A549 (cell line): ENCODE measurements around the gene COL17A1. TPM values are rescaled to one million over a fixed set of nuclear protein-coding genes. Genes with fewer than 3 reads are reported as not detected.

Experiments
- ATAC-seq, 2 experiments: fragments of 200-7000 bp in 1 of 2; fragments of >200 bp in 1 of 2; cut with Nextera tagmentation in 1 of 2; cut with Tn5 transposase in 1 of 2; 3 replicates each; pipeline versions ENCODE4 v1.8.0 to v1.9.1; 2018 to 2020; ENCODE audit warnings: mild to moderate bottlenecking in 1 of 2, moderate library complexity in 1 of 2
- CTCF ChIA-PET: fragments of 300-600 bp; sonication (Branson Sonifier 250); formaldehyde crosslinking; extraction: SDS; loops from one replicate; lab custom pipeline; 2021; ENCODE audit warnings: antibody characterized with exemption, inconsistent platforms; lab: Yijun Ruan, JAX
- POLR2A ChIA-PET: fragments of 350-600 bp; formaldehyde crosslinking; extraction: SDS; loops from one replicate; lab custom pipeline; 2021; ENCODE audit warnings: antibody characterized with exemption, inconsistent platforms; lab: Yijun Ruan, JAX
- DNase-seq, 2 experiments: peaks; one replicate each; pipeline versions ENCODE4 v3.0.0 to v3.0.0-alpha.2; 2011 to 2016; ENCODE audit warnings: low read depth in 1 of 2, low spot score in 1 of 2
- FAIRE-seq: peaks from 2 replicates; lab custom pipeline; 2011; peaks lifted over from hg19 to GRCh38; lab: Jason Lieb, UNC
- H3K27ac ChIP-seq, 2 experiments: fragments of >200 bp; sonication (Bioruptor Twin); formaldehyde crosslinking; 3 replicates each; pipeline ENCODE4 v1.5.1; 2016 to 2017
- H3K4me1 ChIP-seq: fragments of >200 bp; sonication (Bioruptor Twin); formaldehyde crosslinking; 3 replicates; pipeline ENCODE4 v1.6.1; 2016
- H3K4me2 ChIP-seq: fragments of >200 bp; sonication (Bioruptor Twin); formaldehyde crosslinking; 3 replicates; pipeline ENCODE4 v1.6.1; 2016
- H3K4me3 ChIP-seq: fragments of >200 bp; sonication (Bioruptor Twin); formaldehyde crosslinking; 3 replicates; pipeline ENCODE4 v1.5.1; 2016
- H3K9me3 ChIP-seq: fragments of >200 bp; sonication (Bioruptor Twin); formaldehyde crosslinking; 3 replicates; pipeline ENCODE4 v1.6.1; 2016
- ATOH8 ChIP-seq: fragments of 250-450 bp; sonication (Bioruptor Pico); IDR thresholded peaks from 2 replicates; pipeline ENCODE4 v1.5.0; 2020; ENCODE audit warnings: low read depth, mild to moderate bottlenecking, moderate library complexity
- BCL3 ChIP-seq: fragments of >200 bp; sonication (Bioruptor Twin); formaldehyde crosslinking; IDR thresholded peaks from 3 replicates; pipeline ENCODE4 v1.6.1; 2016
- CBX8 ChIP-seq: fragments of 200-600 bp; sonication (generic); IDR thresholded peaks from 2 replicates; pipeline ENCODE4 v1.6.1; 2016
- CEBPB ChIP-seq, 2 experiments: fragments of >200 bp in 1 of 2; sonication (Bioruptor Twin) in 1 of 2; formaldehyde crosslinking in 1 of 2; IDR thresholded peaks; 2 replicates each; pipeline ENCODE4 v1.6.1; 2012 to 2016
- CTCF ChIP-seq: fragments of >200 bp; sonication (Bioruptor Twin); formaldehyde crosslinking; IDR thresholded peaks from 3 replicates; pipeline ENCODE4 v1.5.1; 2016
- GATA3 ChIP-seq: IDR thresholded peaks from 2 replicates; pipeline ENCODE4 v1.6.1; 2012; ENCODE audit warnings: borderline replicate concordance
- HMGXB4 ChIP-seq: fragments of 250-450 bp; sonication (Bioruptor Pico); IDR thresholded peaks from 2 replicates; pipeline ENCODE4 v1.5.0; 2021; ENCODE audit warnings: mild to moderate bottlenecking, moderate library complexity, borderline replicate concordance
- HOXA7 ChIP-seq: fragments of 250-450 bp; sonication (Bioruptor Pico); IDR thresholded peaks from 2 replicates; pipeline ENCODE4 v1.5.0; 2020; ENCODE audit warnings: mild to moderate bottlenecking, moderate library complexity
- HOXB13 ChIP-seq: fragments of 250-450 bp; sonication (Bioruptor Pico); IDR thresholded peaks from 2 replicates; pipeline ENCODE4 v1.5.0; 2020; ENCODE audit warnings: low read depth, mild to moderate bottlenecking, moderate library complexity
- MYC ChIP-seq: IDR thresholded peaks from 2 replicates; pipeline ENCODE4 v1.6.1; 2012; ENCODE audit warnings: mild to moderate bottlenecking, inconsistent platforms, low read length, improper control_type of control experiment, borderline replicate concordance
- POLR2AphosphoS2 ChIP-seq: conservative IDR thresholded peaks from 2 replicates; pipeline ENCODE4 v1.6.1; 2012; ENCODE audit warnings: low read length, improper control_type of control experiment, inconsistent platforms
- RARB ChIP-seq: fragments of 250-450 bp; sonication (Bioruptor Pico); IDR thresholded peaks from 2 replicates; pipeline ENCODE4 v1.8.0; 2021; ENCODE audit warnings: mild to moderate bottlenecking, moderate library complexity
- RCOR1 ChIP-seq: fragments of 150-350 bp; IDR thresholded peaks from 2 replicates; pipeline ENCODE4 v1.6.1; 2014; ENCODE audit warnings: antibody characterized with exemption, low read length, low read depth
- REST ChIP-seq: fragments of 200-600 bp; sonication (generic); IDR thresholded peaks from 2 replicates; pipeline ENCODE4 v1.6.1; 2016; ENCODE audit warnings: antibody characterized with exemption, mild to moderate bottlenecking, moderate library complexity
- RFX5 ChIP-seq: fragments of 450-650 bp; IDR thresholded peaks from 2 replicates; pipeline ENCODE4 v1.7.1; 2014; ENCODE audit warnings: antibody characterized with exemption, mild to moderate bottlenecking, moderate library complexity
- SMC3 ChIP-seq: fragments of >200 bp; sonication (Bioruptor Twin); formaldehyde crosslinking; IDR thresholded peaks from 3 replicates; pipeline ENCODE4 v1.6.1; 2018; ENCODE audit warnings: inconsistent platforms
- TFCP2L1 ChIP-seq: fragments of 250-450 bp; sonication (Bioruptor Pico); IDR thresholded peaks from 2 replicates; pipeline ENCODE4 v1.5.0; 2021; ENCODE audit warnings: mild to moderate bottlenecking
- WGBS: methylation state at CpG from one replicate; pipeline ENCODE4 v1.1.6; 2017; ENCODE audit errors: missing lambda C conversion rate; 5-methylcytosine and 5-hydroxymethylcytosine counted together
- polyA plus RNA-seq, 4 experiments: library from polyadenylated mRNA; depleted of rRNA in 3 of 4; stranded (reverse); fragments of >200 nt; fragmentation: RNase III in 1 of 4; extraction: RNeasy Plus Mini Kit Qiagen cat#74134 plus additional on column Dnase treatment in 1 of 4; gene quantifications; 2 replicates in 3 of 4; 3 replicates in 1 of 4; pipeline ENCODE4 v1.2.3, GENCODE V29; 2011 to 2017

Gene COL17A1
- polyA plus RNA-seq, 2 of the 4 experiments (the other 2 are of a cell fraction): 1.3 to 1.6 TPM

- CTCF ChIA-PET: interaction anchor here (1.2 to 2.3 kb wide), 2 partner anchors 16 to 41 kb away, joined by 3 to 10 read pairs; partner anchors contain the start of gene SFR1
These were observed 18.7 kb upstream of the COL17A1 start for GRCh38 chr10:104104418-104104817.

GRCh38 chr10:104103956-104104355 is 18.3 kb upstream of the COL17A1 start:
- H3K9me3 ChIP-seq: peaks cover 9% of the 10 kb centered on the region; the same call in 2 of the 3 replicates
- no peak for DNase-seq
- H3K27ac ChIP-seq: no peak overlapping the region
- no peak overlapping the region for H3K4me2 ChIP-seq
- no peak for TF ChIP-seq CBX8
- no peak for TF ChIP-seq POLR2AphosphoS2
- no peak for TF ChIP-seq CEBPB (IDR thresholded peaks at IDR 0.05)
- no peak for TF ChIP-seq TFCP2L1 (CRISPR knock-in tag)
- TF ChIP-seq GATA3: no peak
- TF ChIP-seq HMGXB4 (CRISPR knock-in tag): no peak
- no peak for TF ChIP-seq HOXA7 (CRISPR knock-in tag)
- TF ChIP-seq RFX5: no peak
- TF ChIP-seq BCL3: no peak
- peaks cover 9% of the 10 kb centered on the region; the same call in 2 of the 3 replicates for H3K4me1 ChIP-seq
- 72% methylated on average over 1 of the region's 1 CpG for WGBS
- POLR2A ChIA-PET: interaction anchor here (1.2 kb wide), 1 partner anchor 18 kb away, joined by 4 read pairs; the partner anchor contains the start of gene SFR1
- CTCF ChIA-PET: interaction anchor here (0.9 to 2.3 kb wide), 3 partner anchors 17 to 391 kb away, joined by 3 to 10 read pairs (median 3); partner anchors contain the start of gene SFR1
- peak; percentile 67 for FAIRE-seq
- H3K4me3 ChIP-seq: no peak overlapping the region
- no peak for ATAC-seq

More at GRCh38 chr10:104104418-104104817, 18.7 kb upstream of the COL17A1 start:
- ATAC-seq: no peak
- WGBS: 0% methylated on average over 1 of the region's 1 CpG
- Histone ChIP-seq H3K27ac (peak overlapping the region in 1 of 2 experiments; percentile 59; a peak in 3 of 6 replicates), H3K9me3 (peaks cover 13% of the 10 kb centered on the region; the same call in 2 of the 3 replicates), H3K4me2 (0 out of 3 replicates have a peak overlapping the region, but pooled peaks have one; percentile 11), H3K4me3 (no peak overlapping the region), H3K4me1 (peaks cover 12% of the 10 kb centered on the region; the same call in 2 of the 3 replicates)
- TF ChIP-seq ATOH8 (CRISPR knock-in tag) (no peak), RARB (CRISPR knock-in tag) (no peak), RFX5 (no peak), CTCF (no peak), RCOR1 (no peak), MYC (no peak), SMC3 (no peak), REST (no peak), CBX8 (no peak), HOXB13 (CRISPR knock-in tag) (no peak), HOXA7 (CRISPR knock-in tag) (no peak)
- FAIRE-seq: no peak
- POLR2A ChIA-PET: interaction anchor here (1.2 kb wide), 1 partner anchor 17 kb away, joined by 4 read pairs; the partner anchor contains the start of gene SFR1
- no peak for DNase-seq
